DND-41 (cell line): ENCODE measurements around the gene NME3.

Experiments
- ATAC-seq: fragments of 200-7000 bp; cut with Tn5 transposase; 3 replicates; pipeline ENCODE4 v1.9.1; 2021; ENCODE audit warnings: low read depth; ENCODE audit not compliant: insufficient read depth
- DNase-seq: peaks from one replicate; pipeline ENCODE4 v3.0.0-alpha.2; 2020
- H2AFZ ChIP-seq: 2 replicates; pipeline ENCODE4 v1.6.0; 2012; ENCODE audit warnings: low read depth, low read length
- H3K27ac ChIP-seq: 2 replicates; pipeline ENCODE4 v1.5.1; 2012; ENCODE audit warnings: low read length, inconsistent platforms
- H3K27me3 ChIP-seq: fragments of 200-600 bp; sonication (generic); 2 replicates; pipeline ENCODE4 v1.6.0; 2012; ENCODE audit warnings: low read length, mild to moderate bottlenecking, inconsistent platforms; ENCODE audit not compliant: insufficient read depth, poor library complexity
- H3K36me3 ChIP-seq: 2 replicates; pipeline ENCODE4 v1.5.1; 2012; ENCODE audit warnings: low read length, inconsistent platforms; ENCODE audit not compliant: insufficient read depth
- H3K4me1 ChIP-seq: 2 replicates; pipeline ENCODE4 v1.5.1; 2012; ENCODE audit warnings: mild to moderate bottlenecking, low read length; ENCODE audit not compliant: insufficient read depth
- H3K4me2 ChIP-seq: 2 replicates; pipeline ENCODE4 v1.6.0; 2012; ENCODE audit warnings: mild to moderate bottlenecking, moderate library complexity, low read length, inconsistent platforms; ENCODE audit not compliant: insufficient read depth
- H3K4me3 ChIP-seq, 2 experiments: fragments of 200-600 bp in 1 of 2; shearing (Covaris generic) in 1 of 2; 2 replicates each; pipeline ENCODE4 v1.5.1; 2012 to 2016; ENCODE audit warnings: inconsistent platforms in 2 of 2, low read length in 2 of 2, mild to moderate bottlenecking in 2 of 2, low read depth in 1 of 2, moderate library complexity in 1 of 2
- H3K79me2 ChIP-seq: 2 replicates; pipeline ENCODE4 v1.6.0; 2012; ENCODE audit warnings: low read length, inconsistent platforms; ENCODE audit not compliant: insufficient read depth
- H3K9ac ChIP-seq: 2 replicates; pipeline ENCODE4 v1.6.0; 2012; ENCODE audit warnings: low read depth, mild to moderate bottlenecking, inconsistent platforms, low read length, moderate library complexity
- H3K9me3 ChIP-seq: 2 replicates; pipeline ENCODE4 v1.5.1; 2012; ENCODE audit warnings: low read length, moderate library complexity, mild to moderate bottlenecking, inconsistent platforms; ENCODE audit not compliant: insufficient read depth, severe bottlenecking
- H4K20me1 ChIP-seq: 2 replicates; pipeline ENCODE4 v1.6.0; 2012; ENCODE audit warnings: low read length; ENCODE audit not compliant: insufficient read depth
- EZH2 ChIP-seq: IDR thresholded peaks from 3 replicates; pipeline ENCODE4 v1.6.1; 2012; ENCODE audit warnings: borderline replicate concordance, low read depth, mild to moderate bottlenecking, moderate library complexity, low read length, inconsistent platforms; ENCODE audit not compliant: severe bottlenecking
- TF ChIP-seq, protein P1 (sequence below): IDR thresholded peaks from 2 replicates; pipeline ENCODE4 v1.5.1; 2012; ENCODE audit warnings: borderline replicate concordance, low read length, moderate library complexity, mild to moderate bottlenecking; ENCODE audit not compliant: poor library complexity, severe bottlenecking; ENCODE audit errors: extremely low read depth

Gene NME3

DNA sequence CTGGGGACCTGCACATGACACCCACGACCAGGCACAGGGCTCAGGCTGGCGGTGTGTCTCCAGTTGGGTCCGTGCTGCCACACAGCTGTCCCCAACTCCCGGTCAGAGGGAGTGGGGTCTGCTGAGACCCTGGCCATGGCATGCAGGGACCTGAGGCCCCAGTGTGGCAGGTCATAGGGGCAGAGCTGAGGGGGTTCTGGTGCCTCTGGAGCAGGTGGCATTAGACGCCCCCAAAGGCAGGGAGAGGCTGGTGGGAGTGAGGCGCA is 15.6 kb upstream of the NME3 start:
- ATAC-seq: no peak
- no peak overlapping the region for H3K27ac ChIP-seq
- no peak for DNase-seq
- H3K9ac ChIP-seq: no peak overlapping the region
- H3K9me3 ChIP-seq: no peaks in the 10 kb centered on the region
- H3K27me3 ChIP-seq: no peaks in the 10 kb centered on the region
- no peak overlapping the region for H3K4me3 ChIP-seq
- H3K4me2 ChIP-seq: no peak overlapping the region
- peaks cover 81% of the 10 kb centered on the region for H4K20me1 ChIP-seq
- peaks cover 25% of the 10 kb centered on the region for H3K4me1 ChIP-seq
- peaks cover 57% of the 10 kb centered on the region for H3K79me2 ChIP-seq
- no peak for TF ChIP-seq EZH2
- TF ChIP-seq, protein P1, sequence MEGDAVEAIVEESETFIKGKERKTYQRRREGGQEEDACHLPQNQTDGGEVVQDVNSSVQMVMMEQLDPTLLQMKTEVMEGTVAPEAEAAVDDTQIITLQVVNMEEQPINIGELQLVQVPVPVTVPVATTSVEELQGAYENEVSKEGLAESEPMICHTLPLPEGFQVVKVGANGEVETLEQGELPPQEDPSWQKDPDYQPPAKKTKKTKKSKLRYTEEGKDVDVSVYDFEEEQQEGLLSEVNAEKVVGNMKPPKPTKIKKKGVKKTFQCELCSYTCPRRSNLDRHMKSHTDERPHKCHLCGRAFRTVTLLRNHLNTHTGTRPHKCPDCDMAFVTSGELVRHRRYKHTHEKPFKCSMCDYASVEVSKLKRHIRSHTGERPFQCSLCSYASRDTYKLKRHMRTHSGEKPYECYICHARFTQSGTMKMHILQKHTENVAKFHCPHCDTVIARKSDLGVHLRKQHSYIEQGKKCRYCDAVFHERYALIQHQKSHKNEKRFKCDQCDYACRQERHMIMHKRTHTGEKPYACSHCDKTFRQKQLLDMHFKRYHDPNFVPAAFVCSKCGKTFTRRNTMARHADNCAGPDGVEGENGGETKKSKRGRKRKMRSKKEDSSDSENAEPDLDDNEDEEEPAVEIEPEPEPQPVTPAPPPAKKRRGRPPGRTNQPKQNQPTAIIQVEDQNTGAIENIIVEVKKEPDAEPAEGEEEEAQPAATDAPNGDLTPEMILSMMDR: no peak
- H3K36me3 ChIP-seq: peaks cover 69% of the 10 kb centered on the region
- no peak overlapping the region for H2AFZ ChIP-seq

DNA sequence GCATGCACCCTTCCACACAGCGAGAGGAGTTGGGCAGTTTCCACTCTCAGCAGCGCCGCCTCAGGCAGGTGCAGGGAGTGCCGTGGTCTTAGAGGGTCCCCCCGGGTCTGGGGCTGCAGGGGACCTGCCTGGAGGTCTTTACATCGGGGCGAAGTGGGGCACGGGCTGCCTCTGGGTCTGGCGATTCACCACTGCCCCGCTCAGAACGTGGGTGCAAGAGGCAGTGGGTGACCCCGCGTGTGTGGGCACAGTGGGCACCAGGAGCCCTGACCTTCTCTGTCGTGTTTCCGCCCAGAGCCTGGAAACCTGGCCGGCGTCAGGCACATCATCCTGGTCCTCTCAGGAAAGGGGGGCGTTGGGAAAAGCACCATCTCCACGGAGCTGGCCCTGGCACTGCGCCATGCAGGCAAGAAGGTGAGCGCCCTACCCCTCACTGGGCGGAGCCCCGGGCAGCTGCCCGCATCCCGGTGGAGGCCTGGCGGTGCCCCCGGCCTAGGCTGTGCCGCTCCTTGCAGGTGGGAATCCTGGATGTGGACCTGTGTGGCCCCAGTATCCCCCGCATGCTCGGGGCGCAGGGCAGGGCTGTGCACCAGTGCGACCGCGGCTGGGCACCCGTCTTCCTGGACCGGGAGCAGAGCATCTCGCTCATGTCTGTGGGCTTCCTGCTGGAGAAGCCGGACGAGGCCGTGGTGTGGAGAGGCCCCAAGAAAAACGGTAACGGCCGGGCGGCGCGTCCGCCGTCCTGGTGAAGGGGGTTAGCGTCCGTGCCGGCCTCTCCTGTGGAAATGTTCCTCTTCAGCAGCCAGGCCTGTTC is 15.1 kb upstream of the NME3 start:
- Histone ChIP-seq H3K9me3 (no peaks in the 10 kb centered on the region), H3K27ac (no peak overlapping the region), H4K20me1 (peaks cover 81% of the 10 kb centered on the region), H3K9ac (no peak overlapping the region), H3K4me1 (peaks cover 30% of the 10 kb centered on the region), H3K79me2 (peaks cover 62% of the 10 kb centered on the region), H3K27me3 (no peaks in the 10 kb centered on the region), H3K4me2 (no peak overlapping the region), H2AFZ (no peak overlapping the region), H3K4me3 (no peak overlapping the region), H3K36me3 (peaks cover 69% of the 10 kb centered on the region)
- DNase-seq: no peak
- ATAC-seq: no peak
- TF ChIP-seq EZH2: no peak
- TF ChIP-seq, protein P1: peak; percentile 10

DNA sequence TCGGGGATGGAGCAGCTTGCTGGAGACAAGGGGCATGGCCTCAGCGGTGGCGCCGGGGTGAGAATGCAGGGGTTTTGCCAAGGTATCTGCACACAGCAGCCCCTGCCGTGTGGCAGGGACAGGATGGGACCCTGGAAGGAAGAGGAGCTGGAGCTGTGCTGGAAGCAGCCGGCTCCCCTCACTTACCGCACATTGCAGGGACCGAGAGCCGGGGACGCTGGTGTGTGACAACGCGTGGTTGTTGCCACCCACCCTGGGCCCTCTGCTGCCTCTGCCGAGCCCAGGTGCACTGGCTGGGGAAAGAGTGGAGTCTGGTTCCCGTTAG is 14.5 kb upstream of the NME3 start:
- no peak overlapping the region for H3K4me3 ChIP-seq
- H4K20me1 ChIP-seq: peaks cover 81% of the 10 kb centered on the region
- no peak for DNase-seq
- H3K27ac ChIP-seq: no peak overlapping the region
- H3K79me2 ChIP-seq: peaks cover 68% of the 10 kb centered on the region
- ATAC-seq: no peak
- no peak overlapping the region for H3K4me2 ChIP-seq
- H3K9ac ChIP-seq: no peak overlapping the region
- H2AFZ ChIP-seq: no peak overlapping the region
- H3K27me3 ChIP-seq: no peaks in the 10 kb centered on the region
- H3K4me1 ChIP-seq: peaks cover 36% of the 10 kb centered on the region
- H3K36me3 ChIP-seq: peaks cover 67% of the 10 kb centered on the region
- TF ChIP-seq, protein P1: no peak
- no peak for TF ChIP-seq EZH2
- H3K9me3 ChIP-seq: no peaks in the 10 kb centered on the region
